ENCODE results near the gene CAPZB. TPM values are rescaled to one million over a fixed set of nuclear protein-coding genes. Genes with fewer than 3 reads are reported as not detected.

Gene CAPZB
- total and polyA plus RNA-seq, 11 donors = 77.8 to 348 (median 237) TPM

GRCh38 chr1:19327301-19327700 is 158.0 kb downstream of the CAPZB start:
- TF ChIP-seq, protein P1, sequence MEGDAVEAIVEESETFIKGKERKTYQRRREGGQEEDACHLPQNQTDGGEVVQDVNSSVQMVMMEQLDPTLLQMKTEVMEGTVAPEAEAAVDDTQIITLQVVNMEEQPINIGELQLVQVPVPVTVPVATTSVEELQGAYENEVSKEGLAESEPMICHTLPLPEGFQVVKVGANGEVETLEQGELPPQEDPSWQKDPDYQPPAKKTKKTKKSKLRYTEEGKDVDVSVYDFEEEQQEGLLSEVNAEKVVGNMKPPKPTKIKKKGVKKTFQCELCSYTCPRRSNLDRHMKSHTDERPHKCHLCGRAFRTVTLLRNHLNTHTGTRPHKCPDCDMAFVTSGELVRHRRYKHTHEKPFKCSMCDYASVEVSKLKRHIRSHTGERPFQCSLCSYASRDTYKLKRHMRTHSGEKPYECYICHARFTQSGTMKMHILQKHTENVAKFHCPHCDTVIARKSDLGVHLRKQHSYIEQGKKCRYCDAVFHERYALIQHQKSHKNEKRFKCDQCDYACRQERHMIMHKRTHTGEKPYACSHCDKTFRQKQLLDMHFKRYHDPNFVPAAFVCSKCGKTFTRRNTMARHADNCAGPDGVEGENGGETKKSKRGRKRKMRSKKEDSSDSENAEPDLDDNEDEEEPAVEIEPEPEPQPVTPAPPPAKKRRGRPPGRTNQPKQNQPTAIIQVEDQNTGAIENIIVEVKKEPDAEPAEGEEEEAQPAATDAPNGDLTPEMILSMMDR (IDR thresholded peaks at IDR 0.05) = no peak
- no peak for TF ChIP-seq POLR2A (IDR thresholded peaks at IDR 0.05)
- H3K27ac ChIP-seq = no peak overlapping the region
- no peak for DNase-seq
- no peak overlapping the region for H3K4me3 ChIP-seq
- intact Hi-C loops (cut with DNase I) = no loop called here
- peaks cover 0 to 77% (median 57%) of the 10 kb centered on the region in 9 donors for H3K36me3 ChIP-seq
- no peaks in the 10 kb centered on the region for H3K27me3 ChIP-seq
- no peaks in the 10 kb centered on the region for H3K4me1 ChIP-seq
- 87 to 92% (median 89%) methylated on average over 14 to 16 of the region's 16 CpGs for WGBS, 4 donors
- H3K9me3 ChIP-seq = no peaks in the 10 kb centered on the region
- no peak for ATAC-seq

DNA sequence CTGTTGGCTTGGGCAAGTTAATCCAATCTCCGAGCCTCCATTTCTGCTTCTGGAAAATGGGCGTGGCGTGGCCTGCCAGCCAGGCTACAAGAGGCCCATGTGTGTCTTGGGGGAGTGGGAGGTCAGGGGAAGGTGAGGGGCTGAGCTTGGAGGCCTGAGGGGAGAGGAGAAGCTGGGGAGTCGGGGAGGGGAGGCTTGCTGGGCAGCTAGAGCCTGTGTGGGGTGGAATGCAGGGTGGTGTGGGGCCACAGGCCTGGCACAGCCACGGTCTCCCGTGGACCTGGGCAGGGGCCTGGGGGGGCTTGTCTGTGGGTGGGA is 158.6 kb downstream of the CAPZB start:
- no peak overlapping the region for H3K4me3 ChIP-seq
- TF ChIP-seq, protein P1 (IDR thresholded peaks at IDR 0.05) = no peak

GRCh38 chr1:19325958-19326747 is 159.2 kb downstream of the CAPZB start:
- TF ChIP-seq, protein P1 (IDR thresholded peaks at IDR 0.05) = no peak
- no peak for TF ChIP-seq POLR2A (IDR thresholded peaks at IDR 0.05)
- intact Hi-C loops (cut with DNase I) = no loop called here
- Histone ChIP-seq H3K27ac (no peak overlapping the region), H3K4me1 (no peaks in the 10 kb centered on the region), H3K36me3 (peaks cover 0 to 82% (median 53%) of the 10 kb centered on the region in 9 donors), H3K9me3 (no peaks in the 10 kb centered on the region), H3K4me3 (no peak overlapping the region), H3K27me3 (no peaks in the 10 kb centered on the region)
- DNase-seq = peak in 2 of 5 donors; percentile 15 to 37
- no peak for ATAC-seq
- 87 to 90% (median 89%) methylated on average over 19 to 32 of the region's 32 CpGs for WGBS, 4 donors

More for the DNA sequence above, 158.6 kb downstream of the CAPZB start:
- ATAC-seq = no peak
- 79 to 93% (median 85%) methylated on average over 6 of the region's 6 CpGs for WGBS, 4 donors
- Histone ChIP-seq H3K27ac (no peak overlapping the region), H3K4me1 (no peaks in the 10 kb centered on the region), H3K27me3 (no peaks in the 10 kb centered on the region), H3K9me3 (no peaks in the 10 kb centered on the region), H3K36me3 (peaks cover 0 to 80% (median 52%) of the 10 kb centered on the region in 9 donors)
- no peak for DNase-seq
- intact Hi-C loops (cut with DNase I) = no loop called here

DNA sequence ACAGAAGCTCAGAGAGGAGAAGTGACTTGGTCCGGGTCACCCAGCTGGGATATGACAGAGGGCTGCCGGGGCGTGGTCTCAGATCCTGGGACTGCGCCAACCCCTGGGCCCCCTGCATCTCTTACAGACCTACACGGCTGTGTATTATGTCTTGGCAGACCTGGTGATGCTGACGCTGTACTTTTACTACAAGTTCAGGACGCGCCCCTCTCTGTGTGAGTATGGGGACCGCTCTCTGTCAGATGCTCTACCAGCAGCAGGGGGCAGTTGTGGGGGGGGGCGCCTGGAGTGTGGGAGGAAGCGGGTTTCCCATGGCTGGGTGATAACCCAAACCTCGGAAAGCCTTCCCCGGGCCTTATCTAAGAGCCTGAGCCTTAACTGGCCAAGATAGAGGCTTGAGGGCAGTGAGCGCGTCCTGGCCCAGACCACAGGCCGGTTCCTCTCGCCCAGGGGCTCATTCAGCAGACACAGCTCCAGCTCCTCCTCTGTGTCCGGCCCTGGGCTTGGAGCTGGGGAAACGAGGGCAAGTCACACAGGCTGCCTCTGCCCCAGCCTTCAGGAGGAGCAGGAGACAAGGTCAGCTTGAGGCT is 159.9 kb downstream of the CAPZB start:
- no peak overlapping the region for H3K27ac ChIP-seq
- no peaks in the 10 kb centered on the region for H3K9me3 ChIP-seq
- intact Hi-C loops (cut with DNase I) = no loop called here
- ATAC-seq = no peak
- no peak for TF ChIP-seq POLR2A (IDR thresholded peaks at IDR 0.05)
- TF ChIP-seq, protein P1 (IDR thresholded peaks at IDR 0.05) = no peak
- no peak overlapping the region for H3K4me3 ChIP-seq
- H3K36me3 ChIP-seq = peaks cover 0 to 79% (median 58%) of the 10 kb centered on the region in 9 donors
- H3K4me1 ChIP-seq = no peaks in the 10 kb centered on the region
- 78 to 85% (median 83%) methylated on average over 18 to 19 of the region's 19 CpGs for WGBS, 4 donors
- H3K27me3 ChIP-seq = no peaks in the 10 kb centered on the region
- DNase-seq = peak in 1 of 5 donors; percentile 51
